Stomach smooth muscle (tissue), 2 donors: ENCODE results near the gene LRP8.

Experiments
- H3K27ac ChIP-seq: one replicate; pipeline ENCODE4 v1.7.0; 2013; ENCODE audit warnings: mild to moderate bottlenecking, low read length, inconsistent platforms
- H3K27me3 ChIP-seq, 2 donors: one replicate each; pipeline ENCODE4 v1.7.0; 2013; ENCODE audit warnings: low read length in 2 of 2; ENCODE audit not compliant: insufficient read depth in 2 of 2, control insufficient read depth in 1 of 2
- H3K36me3 ChIP-seq, 2 donors: one replicate each; pipeline ENCODE4 v1.7.0; 2013; ENCODE audit warnings: low read length in 2 of 2; ENCODE audit not compliant: control insufficient read depth in 2 of 2, insufficient read depth in 2 of 2
- H3K4me1 ChIP-seq: one replicate; pipeline ENCODE4 v1.7.0; 2013; ENCODE audit warnings: low read length; ENCODE audit not compliant: control insufficient read depth, insufficient read depth
- H3K4me3 ChIP-seq, 2 donors: one replicate each; pipeline ENCODE4 v1.7.0; 2013; ENCODE audit warnings: low read length in 2 of 2
- H3K9ac ChIP-seq, 2 donors: one replicate each; pipeline ENCODE4 v1.7.0; 2013; ENCODE audit warnings: low read length in 2 of 2, mild to moderate bottlenecking in 1 of 2
- H3K9me3 ChIP-seq, 2 donors: one replicate each; pipeline ENCODE4 v1.7.0; 2013; ENCODE audit warnings: low read length in 2 of 2; ENCODE audit not compliant: control insufficient read depth in 2 of 2
- donor health status: healthy.
- donor health status: Pancreatic carcinoma.

Gene LRP8

GRCh38 chr1:53339736-53340635, 12.1 kb upstream of the LRP8 start:
- Histone ChIP-seq H3K4me3 (no peak overlapping the region), H3K27me3 (peaks cover 8 to 11% of the 10 kb centered on the region in 2 donors), H3K9me3 (no peaks in the 10 kb centered on the region), H3K4me1 (no peaks in the 10 kb centered on the region), H3K9ac (no peak overlapping the region), H3K36me3 (no peaks in the 10 kb centered on the region), H3K27ac (no peak overlapping the region)

DNA sequence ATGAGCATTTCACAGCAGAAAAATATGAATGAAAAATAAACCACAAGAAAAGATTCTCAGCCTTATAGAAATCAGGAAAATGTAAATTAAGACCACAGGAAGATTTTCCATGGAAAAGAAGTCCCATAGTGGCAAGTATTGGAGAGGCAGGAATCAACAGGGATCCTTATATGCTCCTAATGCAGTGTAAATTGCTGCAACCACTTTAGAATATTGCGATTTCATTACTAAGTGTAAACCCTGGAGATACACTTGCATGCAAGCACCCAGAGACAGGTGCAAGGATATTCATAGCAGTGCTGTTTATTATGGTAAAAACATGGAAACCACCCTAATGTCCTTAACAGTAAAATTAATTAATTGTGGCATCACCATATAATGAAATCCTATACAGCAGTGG, 10.6 kb upstream of the LRP8 start:
- no peak overlapping the region for H3K9ac ChIP-seq
- H3K27me3 ChIP-seq: peaks cover 8 to 11% of the 10 kb centered on the region in 2 donors
- no peaks in the 10 kb centered on the region for H3K4me1 ChIP-seq
- H3K4me3 ChIP-seq: no peak overlapping the region
- no peaks in the 10 kb centered on the region for H3K9me3 ChIP-seq
- no peaks in the 10 kb centered on the region for H3K36me3 ChIP-seq
- H3K27ac ChIP-seq: no peak overlapping the region

- Histone ChIP-seq H3K36me3 (no peaks in the 10 kb centered on the region), H3K4me1 (no peaks in the 10 kb centered on the region), H3K4me3 (no peak overlapping the region), H3K27me3 (peaks cover 6 to 8% of the 10 kb centered on the region in 2 donors), H3K9me3 (no peaks in the 10 kb centered on the region), H3K27ac (no peak overlapping the region), H3K9ac (no peak overlapping the region)
Measured at GRCh38 chr1:53337499-53337898, 9.6 kb upstream of the LRP8 start.

GRCh38 chr1:53336146-53336545, 8.3 kb upstream of the LRP8 start:
- no peaks in the 10 kb centered on the region for H3K4me1 ChIP-seq
- no peak overlapping the region for H3K27ac ChIP-seq
- no peak overlapping the region for H3K4me3 ChIP-seq
- no peak overlapping the region for H3K9ac ChIP-seq
- no peaks in the 10 kb centered on the region for H3K9me3 ChIP-seq
- H3K36me3 ChIP-seq: no peaks in the 10 kb centered on the region
- H3K27me3 ChIP-seq: peaks cover 6 to 8% of the 10 kb centered on the region in 2 donors

DNA sequence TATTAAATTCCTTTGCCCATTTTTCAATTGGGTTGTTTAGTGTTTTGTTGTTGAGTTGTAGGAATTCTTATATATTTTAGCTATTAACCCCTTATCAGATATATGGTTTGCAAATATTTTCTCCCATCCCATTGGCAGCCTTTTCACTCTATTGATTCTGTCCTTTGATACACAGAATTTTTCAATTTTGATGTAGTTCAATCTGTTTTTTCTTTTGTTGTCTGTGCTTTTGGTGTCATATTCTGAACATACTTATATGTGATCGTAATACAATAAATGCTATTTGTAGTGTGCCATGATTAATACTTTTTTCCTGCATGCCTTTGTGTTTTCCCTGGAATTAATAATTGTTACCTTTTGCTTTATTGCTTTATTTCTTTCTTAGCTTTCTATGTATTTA, 7.8 kb upstream of the LRP8 start:
- H3K27me3 ChIP-seq: peaks cover 4 to 8% of the 10 kb centered on the region in 2 donors
- no peak overlapping the region for H3K4me3 ChIP-seq
- H3K27ac ChIP-seq: no peak overlapping the region
- H3K9me3 ChIP-seq: no peaks in the 10 kb centered on the region
- H3K4me1 ChIP-seq: no peaks in the 10 kb centered on the region
- H3K9ac ChIP-seq: no peak overlapping the region
- no peaks in the 10 kb centered on the region for H3K36me3 ChIP-seq

GRCh38 chr1:53334781-53335180, 6.9 kb upstream of the LRP8 start:
- no peaks in the 10 kb centered on the region for H3K36me3 ChIP-seq
- H3K27ac ChIP-seq: no peak overlapping the region
- H3K9ac ChIP-seq: no peak overlapping the region
- no peaks in the 10 kb centered on the region for H3K9me3 ChIP-seq
- H3K4me1 ChIP-seq: no peaks in the 10 kb centered on the region
- no peak overlapping the region for H3K4me3 ChIP-seq
- H3K27me3 ChIP-seq: peaks cover 0 to under 1% of the 10 kb centered on the region in 2 donors

DNA sequence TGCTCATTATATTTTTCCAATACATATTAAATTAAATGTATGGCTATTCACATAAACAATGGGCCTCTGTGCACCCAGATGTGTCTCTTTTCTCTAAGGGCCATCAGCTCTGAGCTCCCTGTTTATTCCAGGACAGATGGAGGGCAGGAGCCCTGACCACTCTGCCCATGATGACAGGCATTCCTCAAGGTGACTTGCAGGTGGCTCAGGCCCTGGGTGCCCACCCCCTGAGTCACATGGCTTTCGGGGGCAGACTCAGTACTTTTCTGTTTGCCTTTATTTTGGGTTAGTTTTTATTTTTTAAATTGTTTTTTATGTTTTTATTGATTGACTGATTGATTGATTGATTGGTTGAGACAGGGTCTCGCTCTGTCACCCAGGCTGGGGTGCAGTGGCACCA, 6.4 kb upstream of the LRP8 start:
- no peaks in the 10 kb centered on the region for H3K9me3 ChIP-seq
- no peaks in the 10 kb centered on the region for H3K36me3 ChIP-seq
- H3K27me3 ChIP-seq: no peaks in the 10 kb centered on the region
- no peak overlapping the region for H3K9ac ChIP-seq
- H3K4me1 ChIP-seq: no peaks in the 10 kb centered on the region
- no peak overlapping the region for H3K4me3 ChIP-seq
- H3K27ac ChIP-seq: no peak overlapping the region

- Histone ChIP-seq H3K27ac (no peak overlapping the region), H3K36me3 (no peaks in the 10 kb centered on the region), H3K4me3 (no peak overlapping the region), H3K9ac (no peak overlapping the region), H3K27me3 (no peaks in the 10 kb centered on the region), H3K4me1 (peaks cover 4% of the 10 kb centered on the region), H3K9me3 (no peaks in the 10 kb centered on the region)
Measured at GRCh38 chr1:53332833-53333232, 5.0 kb upstream of the LRP8 start.

DNA sequence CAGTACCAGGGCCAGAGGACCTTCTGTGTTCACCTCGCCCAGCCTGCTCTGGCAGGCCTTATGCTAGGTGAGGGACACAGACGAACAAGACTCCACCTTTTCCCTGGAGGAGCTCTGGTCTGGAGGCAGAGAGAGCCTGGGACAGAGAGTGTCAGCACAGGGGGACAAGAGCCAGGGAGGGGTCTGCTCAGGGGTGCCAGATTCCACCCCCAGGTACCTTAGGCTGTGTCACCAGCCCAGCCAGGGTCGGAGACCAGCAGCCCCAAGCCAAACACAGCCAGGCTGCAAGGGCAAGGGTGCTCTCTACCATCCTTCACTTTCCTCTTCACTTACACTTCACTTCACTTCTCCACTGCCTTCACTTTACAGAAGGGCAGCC, 4.3 kb upstream of the LRP8 start:
- H3K36me3 ChIP-seq: no peaks in the 10 kb centered on the region
- H3K4me1 ChIP-seq: peaks cover 8% of the 10 kb centered on the region
- H3K27ac ChIP-seq: no peak overlapping the region

GRCh38 chr1:53331446-53332185, 3.7 kb upstream of the LRP8 start:
- Histone ChIP-seq H3K4me1 (peaks cover 13% of the 10 kb centered on the region), H3K9me3 (no peaks in the 10 kb centered on the region), H3K27ac (no peak overlapping the region), H3K36me3 (no peaks in the 10 kb centered on the region), H3K4me3 (no peak overlapping the region), H3K9ac (no peak overlapping the region), H3K27me3 (no peaks in the 10 kb centered on the region)

More for the DNA sequence above, 4.3 kb upstream of the LRP8 start:
- H3K9me3 ChIP-seq: no peaks in the 10 kb centered on the region
- no peak overlapping the region for H3K9ac ChIP-seq
- H3K4me3 ChIP-seq: no peak overlapping the region
- H3K27me3 ChIP-seq: no peaks in the 10 kb centered on the region

- Histone ChIP-seq H3K9me3 (no peaks in the 10 kb centered on the region), H3K27me3 (no peaks in the 10 kb centered on the region), H3K4me1 (peaks cover 21% of the 10 kb centered on the region), H3K4me3 (no peak overlapping the region), H3K27ac (no peak overlapping the region), H3K9ac (no peak overlapping the region), H3K36me3 (no peaks in the 10 kb centered on the region)
Measured at GRCh38 chr1:53330819-53331218, 2.9 kb upstream of the LRP8 start.
